Neural crest cell (in vitro differentiated cells): ENCODE results near the gene PRRX1. TPM values are rescaled to one million over a fixed set of nuclear protein-coding genes. Genes with fewer than 3 reads are reported as not detected.

Experiments used
- DNase-seq: peaks from one replicate; pipeline ENCODE4 v3.0.0; 2021; ENCODE audit warnings: low read depth, mixed read lengths, low spot score
- H3K27ac Mint-ChIP-seq: one replicate; pipeline ENCODE4 v1.8.0; 2021; ENCODE audit warnings: mild to moderate bottlenecking, mixed read lengths; ENCODE audit not compliant: unreplicated experiment
- H3K27me3 Mint-ChIP-seq: 2 replicates; pipeline ENCODE4 v1.8.0; 2021; ENCODE audit warnings: low read depth, mild to moderate bottlenecking, mixed read lengths
- H3K36me3 Mint-ChIP-seq: 2 replicates; pipeline ENCODE4 v1.8.0; 2021; ENCODE audit warnings: low read depth, mild to moderate bottlenecking, mixed read lengths
- H3K4me1 Mint-ChIP-seq: 2 replicates; pipeline ENCODE4 v1.8.0; 2021; ENCODE audit warnings: mixed read lengths
- H3K4me3 Mint-ChIP-seq: one replicate; pipeline ENCODE4 v1.8.0; 2021; ENCODE audit warnings: mild to moderate bottlenecking, mixed read lengths
- H3K9me3 Mint-ChIP-seq: 2 replicates; pipeline ENCODE4 v1.8.0; 2021; ENCODE audit warnings: mixed read lengths
- CTCF ChIP-seq: fragments of 200-600 bp; sonication (generic); conservative IDR thresholded peaks from 2 replicates; pipeline ENCODE4 v1.5.0; 2021; ENCODE audit warnings: antibody characterized with exemption, mild to moderate bottlenecking
- total RNA-seq: library from RNA; stranded (reverse); gene quantifications from 2 replicates; pipeline ENCODE4 v1.2.1, GENCODE V29; 2021

The PRRX1 gene
- total RNA-seq, 1 donor from 2014 or later = 4.1 TPM

GRCh38 chr1:170730014-170730413 is 66.1 kb downstream of the PRRX1 start:
- H3K36me3 Mint-ChIP-seq = no peaks in the 10 kb centered on the region
- no peak for DNase-seq
- no peak overlapping the region for H3K27ac Mint-ChIP-seq
- H3K4me3 Mint-ChIP-seq = no peak overlapping the region
- no peaks in the 10 kb centered on the region for H3K4me1 Mint-ChIP-seq
- peaks cover 31% of the 10 kb centered on the region for H3K27me3 Mint-ChIP-seq
- H3K9me3 Mint-ChIP-seq = no peaks in the 10 kb centered on the region
- TF ChIP-seq CTCF = no peak

GRCh38 chr1:170730438-170730837 is 66.5 kb downstream of the PRRX1 start:
- no peak for TF ChIP-seq CTCF
- peaks cover 31% of the 10 kb centered on the region for H3K27me3 Mint-ChIP-seq
- no peak overlapping the region for H3K27ac Mint-ChIP-seq
- no peaks in the 10 kb centered on the region for H3K36me3 Mint-ChIP-seq
- H3K9me3 Mint-ChIP-seq = no peaks in the 10 kb centered on the region
- H3K4me3 Mint-ChIP-seq = no peak overlapping the region
- DNase-seq = no peak
- H3K4me1 Mint-ChIP-seq = no peaks in the 10 kb centered on the region

- no peak overlapping the region for H3K27ac Mint-ChIP-seq
- H3K4me3 Mint-ChIP-seq = no peak overlapping the region
- H3K27me3 Mint-ChIP-seq = peaks cover 33% of the 10 kb centered on the region
- no peak for DNase-seq
- no peaks in the 10 kb centered on the region for H3K36me3 Mint-ChIP-seq
- no peak for TF ChIP-seq CTCF
- no peaks in the 10 kb centered on the region for H3K4me1 Mint-ChIP-seq
- H3K9me3 Mint-ChIP-seq = no peaks in the 10 kb centered on the region
These were observed 67.8 kb downstream of the PRRX1 start for GRCh38 chr1:170731566-170732251.

GRCh38 chr1:170732252-170732588 is 68.3 kb downstream of the PRRX1 start:
- Mint-ChIP-seq H3K9me3 (no peaks in the 10 kb centered on the region), H3K4me1 (no peaks in the 10 kb centered on the region)
- no peak for TF ChIP-seq CTCF

GRCh38 chr1:170734412-170735175 is 70.7 kb downstream of the PRRX1 start:
- H3K27ac Mint-ChIP-seq = no peak overlapping the region
- no peak for DNase-seq
- no peak overlapping the region for H3K4me3 Mint-ChIP-seq
- no peaks in the 10 kb centered on the region for H3K36me3 Mint-ChIP-seq
- H3K9me3 Mint-ChIP-seq = no peaks in the 10 kb centered on the region
- H3K4me1 Mint-ChIP-seq = no peaks in the 10 kb centered on the region
- peaks cover 28% of the 10 kb centered on the region for H3K27me3 Mint-ChIP-seq
- TF ChIP-seq CTCF = no peak

More at GRCh38 chr1:170732252-170732588, 68.3 kb downstream of the PRRX1 start:
- DNase-seq = no peak
- Mint-ChIP-seq H3K4me3 (no peak overlapping the region), H3K27ac (no peak overlapping the region), H3K27me3 (peaks cover 33% of the 10 kb centered on the region), H3K36me3 (no peaks in the 10 kb centered on the region)
